ENCODE results near the gene GTPBP2. TPM values are rescaled to one million over a fixed set of nuclear protein-coding genes. Genes with fewer than 3 reads are reported as not detected.

Gene GTPBP2
- total RNA-seq, 2 donors from 2014 or later: 50.0 to 51.7 TPM

GRCh38 chr6:43575772-43576551 is 53.1 kb downstream of the GTPBP2 start, which contains the start of the genes POLH and XPO5:
Gene POLH, plus strand, starts transcription at chr6:43576185. Its CDS starts 6,135 bp downstream, at chr6:43582320.
Gene XPO5, minus strand, starts transcription at chr6:43576038. Its CDS starts 174 bp downstream, at chr6:43575864.
- intact Hi-C loops (cut with DNase I): no loop called here
- Histone ChIP-seq H3K4me3 (peak within 1 kb of the TSS; percentile 99), H3K9ac (ENCODE audit: low read depth in 2 of 2, low read length in 2 of 2) (peak within 1 kb of the TSS; percentile 87 to 88), H3K4me1 (no peaks in the 10 kb centered on the region), H3K27me3 (no peaks in the 10 kb centered on the region), H3K9me3 (no peaks in the 10 kb centered on the region), H3K27ac (peak within 1 kb of the TSS; percentile 89), H3K36me3 (no peaks in the 10 kb centered on the region)
- DNase-seq: peak; percentile 93
- no peak for TF ChIP-seq CTCF (IDR thresholded peaks at IDR 0.05)

GRCh38 chr6:43575105-43575771 is 53.8 kb downstream of the GTPBP2 start:
- Histone ChIP-seq H3K36me3 (no peaks in the 10 kb centered on the region), H3K27me3 (no peaks in the 10 kb centered on the region), H3K27ac (peak overlapping the region; percentile 89), H3K4me1 (no peaks in the 10 kb centered on the region), H3K9ac (ENCODE audit: low read depth in 2 of 2, low read length in 2 of 2) (peak overlapping the region; percentile 74 to 88), H3K4me3 (peak overlapping the region; percentile 99), H3K9me3 (no peaks in the 10 kb centered on the region)
- DNase-seq: peak; percentile 48
- intact Hi-C loops (cut with DNase I): no loop called here
- no peak for TF ChIP-seq CTCF (IDR thresholded peaks at IDR 0.05)

- TF ChIP-seq CTCF (IDR thresholded peaks at IDR 0.05): no peak
- Histone ChIP-seq H3K4me1 (no peaks in the 10 kb centered on the region), H3K9me3 (no peaks in the 10 kb centered on the region), H3K9ac (ENCODE audit: low read depth in 2 of 2, low read length in 2 of 2) (no peak overlapping the region), H3K4me3 (no peak overlapping the region), H3K27ac (no peak overlapping the region), H3K27me3 (no peaks in the 10 kb centered on the region), H3K36me3 (no peaks in the 10 kb centered on the region)
- intact Hi-C loops (cut with DNase I): no loop called here
- DNase-seq: no peak
Measured at GRCh38 chr6:43572015-43572414, 57.0 kb downstream of the GTPBP2 start.

- H3K27ac ChIP-seq: no peak overlapping the region
- TF ChIP-seq CTCF (IDR thresholded peaks at IDR 0.05): no peak
- H3K36me3 ChIP-seq: no peaks in the 10 kb centered on the region
- no peaks in the 10 kb centered on the region for H3K27me3 ChIP-seq
- DNase-seq: no peak
- no peak overlapping the region for H3K4me3 ChIP-seq
- H3K9ac ChIP-seq (ENCODE audit: low read depth in 2 of 2, low read length in 2 of 2): no peak overlapping the region
- intact Hi-C loops (cut with DNase I): no loop called here
- no peaks in the 10 kb centered on the region for H3K4me1 ChIP-seq
- H3K9me3 ChIP-seq: no peaks in the 10 kb centered on the region
Measured at GRCh38 chr6:43570876-43571441, 58.1 kb downstream of the GTPBP2 start.

Other genes with a start within 250 kb of the GTPBP2 start
- gene ABCC10, start 201.7 kb downstream of the GTPBP2 start, total RNA-seq: 10 to 100 TPM; 22.9 to 33.9 TPM
- gene DLK2, start 173.7 kb downstream of the GTPBP2 start, total RNA-seq: under 1 TPM; 0.19 to 0.22 TPM
- 10 to 100 TPM; 18.6 to 26.4 TPM for gene TJAP1, start 151.7 kb downstream of the GTPBP2 start, total RNA-seq
- 1 to 10 TPM in 1 of 2 donors, under 1 TPM in 1; 0.77 to 1.1 TPM for gene LRRC73, start 118.9 kb downstream of the GTPBP2 start, total RNA-seq
- gene YIPF3, start 112.3 kb downstream of the GTPBP2 start, total RNA-seq: 100 to 1,000 TPM; 121 to 129 TPM
- 10 to 100 TPM; 28.1 to 41.8 TPM for gene POLR1C, start 112.2 kb downstream of the GTPBP2 start, total RNA-seq
- 10 to 100 TPM; 23.1 to 32.3 TPM for gene XPO5, start 53.2 kb downstream of the GTPBP2 start, total RNA-seq
- gene POLH, start 53.1 kb downstream of the GTPBP2 start, total RNA-seq: 10 to 100 TPM; 12.3 to 23.8 TPM
- 10 to 100 TPM; 47.7 to 48.8 TPM for gene MAD2L1BP, start 6.6 kb upstream of the GTPBP2 start, total RNA-seq
- gene RSPH9, start 15.8 kb upstream of the GTPBP2 start, total RNA-seq: not detected
- gene MRPS18A, start 58.5 kb upstream of the GTPBP2 start, total RNA-seq: 100 to 1,000 TPM in 1 of 2 donors, 10 to 100 TPM in 1; 83.6 to 120 TPM
- gene VEGFA, start 140.9 kb upstream of the GTPBP2 start, total RNA-seq: 100 to 1,000 TPM; 113 to 216 TPM

Measured in colonic mucosa (tissue), 4 donors.